GM13977 (cell line): Measurements from ENCODE around the gene PXT1.
A peak's percentile ranks its signal among the peaks of the same experiment; 100 is the strongest.

Experiments used
- DNase-seq: peaks from one replicate; pipeline ENCODE4 v3.0.0; 2012; ENCODE audit warnings: low spot score
- in situ Hi-C: fragments of 300-500 bp; cut with MboI; formaldehyde crosslinking; loops from one replicate; pipeline ENCODE4 v1.12.0; 2022; ENCODE audit warnings: low sequenced_read_pairs, low pct_unique_long_range_greater_than_20kb, mixed read lengths, inconsistent platforms; ENCODE audit not compliant: unreplicated experiment
- TF ChIP-seq, protein P1 (sequence below): IDR thresholded peaks from 2 replicates; pipeline ENCODE4 v1.5.1; 2012; ENCODE audit warnings: mild to moderate bottlenecking, control low read depth; ENCODE audit not compliant: insufficient read depth; ENCODE audit errors: extremely low read depth, missing control alignments

The PXT1 gene

DNA sequence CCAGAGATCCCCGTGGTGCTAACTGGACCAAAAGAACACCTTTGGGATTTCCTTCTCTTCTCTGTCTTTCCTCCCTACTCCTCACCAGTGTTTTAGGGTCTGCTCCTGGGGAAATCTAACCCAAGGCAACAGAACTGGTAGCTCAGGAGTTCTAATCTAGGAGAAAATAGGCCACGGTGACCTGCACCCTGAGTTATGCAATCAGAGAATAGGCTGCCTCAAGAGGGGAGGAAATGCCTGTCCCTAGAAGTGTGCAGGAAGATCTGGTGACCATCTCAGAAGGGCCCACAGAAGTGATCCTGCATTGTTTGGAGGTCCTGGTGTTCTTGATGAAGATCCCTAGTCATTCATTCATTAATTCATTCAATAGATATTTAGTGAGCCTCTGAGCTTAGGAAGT, 58.6 kb downstream of the PXT1 start:
- no peak for DNase-seq
- TF ChIP-seq, protein P1, sequence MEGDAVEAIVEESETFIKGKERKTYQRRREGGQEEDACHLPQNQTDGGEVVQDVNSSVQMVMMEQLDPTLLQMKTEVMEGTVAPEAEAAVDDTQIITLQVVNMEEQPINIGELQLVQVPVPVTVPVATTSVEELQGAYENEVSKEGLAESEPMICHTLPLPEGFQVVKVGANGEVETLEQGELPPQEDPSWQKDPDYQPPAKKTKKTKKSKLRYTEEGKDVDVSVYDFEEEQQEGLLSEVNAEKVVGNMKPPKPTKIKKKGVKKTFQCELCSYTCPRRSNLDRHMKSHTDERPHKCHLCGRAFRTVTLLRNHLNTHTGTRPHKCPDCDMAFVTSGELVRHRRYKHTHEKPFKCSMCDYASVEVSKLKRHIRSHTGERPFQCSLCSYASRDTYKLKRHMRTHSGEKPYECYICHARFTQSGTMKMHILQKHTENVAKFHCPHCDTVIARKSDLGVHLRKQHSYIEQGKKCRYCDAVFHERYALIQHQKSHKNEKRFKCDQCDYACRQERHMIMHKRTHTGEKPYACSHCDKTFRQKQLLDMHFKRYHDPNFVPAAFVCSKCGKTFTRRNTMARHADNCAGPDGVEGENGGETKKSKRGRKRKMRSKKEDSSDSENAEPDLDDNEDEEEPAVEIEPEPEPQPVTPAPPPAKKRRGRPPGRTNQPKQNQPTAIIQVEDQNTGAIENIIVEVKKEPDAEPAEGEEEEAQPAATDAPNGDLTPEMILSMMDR: no peak
- in situ Hi-C loops: no loop called here

DNA sequence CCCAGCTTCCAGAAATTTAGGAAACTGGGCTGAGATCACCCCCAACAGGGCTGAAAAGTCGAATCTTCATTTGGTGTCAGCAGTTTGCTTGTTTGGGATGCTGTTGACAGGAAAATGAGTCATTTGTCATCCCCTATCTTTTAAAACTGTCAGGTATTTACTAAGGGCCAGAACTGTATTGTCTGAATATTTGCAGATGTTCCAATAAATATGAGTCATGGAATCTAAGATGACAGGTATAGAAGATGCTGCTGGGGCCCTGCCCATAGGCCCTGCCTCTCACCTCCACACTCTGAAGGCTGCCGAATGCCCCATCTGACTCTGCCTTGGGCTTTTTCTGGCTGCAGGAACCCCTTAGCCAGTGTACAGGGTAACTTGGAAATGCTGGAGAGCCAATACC, 59.0 kb downstream of the PXT1 start:
- in situ Hi-C loops: no loop called here
- no peak for DNase-seq
- TF ChIP-seq, protein P1: no peak

DNA sequence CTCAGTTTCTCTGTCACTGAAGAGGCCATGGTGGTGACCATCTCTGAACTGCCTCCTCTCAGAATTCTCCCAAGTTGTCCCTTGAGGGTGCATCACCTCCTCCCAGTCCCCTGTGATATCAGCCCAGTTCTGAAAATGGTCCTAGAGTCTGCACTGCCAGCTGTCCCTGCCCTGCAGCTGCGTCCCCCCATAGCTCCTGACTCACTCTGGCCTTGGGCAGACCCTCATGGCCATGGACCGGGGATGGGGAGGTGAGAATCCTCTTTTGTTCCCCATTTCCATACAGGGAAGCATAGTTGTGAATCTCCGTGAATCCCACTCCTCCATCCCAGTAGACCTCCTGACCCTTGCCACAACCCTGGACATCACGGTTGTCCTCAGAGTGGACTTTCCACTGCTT, 59.7 kb downstream of the PXT1 start:
- TF ChIP-seq, protein P1: no peak
- in situ Hi-C loops: no loop called here
- DNase-seq: no peak

DNA sequence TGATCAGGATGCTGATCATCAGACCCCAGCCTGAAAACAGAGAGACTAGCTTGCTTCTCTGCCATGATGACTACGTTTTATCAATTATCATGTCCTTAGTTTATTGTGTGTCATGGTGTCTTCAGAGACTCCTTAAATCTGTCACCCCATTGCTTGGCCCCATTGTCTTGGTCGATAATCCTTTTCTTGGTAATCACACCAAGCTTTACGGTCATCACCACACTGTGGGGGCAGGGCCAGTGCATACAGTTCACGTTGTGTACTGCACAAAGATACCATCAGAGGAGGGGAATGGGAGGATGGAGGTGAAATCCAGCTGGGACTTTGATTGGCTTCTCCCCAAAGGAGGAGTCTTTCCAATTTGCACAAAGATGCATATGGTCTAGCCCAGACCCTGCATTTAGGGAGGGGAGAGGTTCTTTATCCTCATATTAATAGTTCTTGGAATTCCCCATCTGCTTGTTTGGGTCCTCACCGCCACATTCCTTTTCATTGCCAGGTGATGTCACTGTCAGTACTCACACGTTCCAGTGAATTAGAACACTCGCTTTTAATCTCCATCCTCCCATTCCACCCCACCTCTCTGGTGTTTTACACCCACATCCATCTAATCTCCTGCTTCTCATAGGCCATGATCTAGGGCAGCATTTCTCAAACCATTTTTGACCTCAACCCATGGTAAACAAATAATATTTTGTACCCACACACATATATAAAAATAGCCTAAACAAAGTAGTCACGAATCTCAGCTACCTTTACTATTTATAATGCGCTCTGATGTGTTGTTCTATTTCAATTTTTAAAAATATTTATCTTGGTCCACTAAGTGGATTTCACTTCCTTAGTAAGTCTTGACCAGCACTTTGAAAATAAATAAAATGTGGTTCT, 60.9 kb downstream of the PXT1 start:
- TF ChIP-seq, protein P1: no peak
- DNase-seq: peak; percentile 47
- in situ Hi-C loops: no loop called here

DNA sequence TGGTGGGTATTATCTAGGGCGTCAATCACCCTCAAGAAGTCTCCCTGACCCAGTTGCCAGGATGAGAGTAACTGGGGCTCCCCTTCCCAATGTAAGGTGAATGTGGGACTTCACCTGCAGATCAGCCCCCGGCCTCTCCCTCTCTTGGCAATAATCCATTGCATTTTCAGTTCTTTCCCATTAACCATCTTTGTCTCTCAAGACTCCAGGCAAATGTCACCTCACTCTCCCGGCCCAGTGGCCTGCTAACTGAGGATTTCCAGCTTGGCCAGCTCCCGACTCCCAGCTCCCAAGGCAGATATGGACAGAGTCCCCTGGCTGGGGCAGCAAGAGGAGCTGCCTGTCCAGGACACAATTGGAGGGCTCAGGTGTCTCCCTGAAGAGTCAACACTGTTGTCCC, 62.5 kb downstream of the PXT1 start:
- in situ Hi-C loops: no loop called here
- TF ChIP-seq, protein P1: no peak
- DNase-seq: no peak

DNA sequence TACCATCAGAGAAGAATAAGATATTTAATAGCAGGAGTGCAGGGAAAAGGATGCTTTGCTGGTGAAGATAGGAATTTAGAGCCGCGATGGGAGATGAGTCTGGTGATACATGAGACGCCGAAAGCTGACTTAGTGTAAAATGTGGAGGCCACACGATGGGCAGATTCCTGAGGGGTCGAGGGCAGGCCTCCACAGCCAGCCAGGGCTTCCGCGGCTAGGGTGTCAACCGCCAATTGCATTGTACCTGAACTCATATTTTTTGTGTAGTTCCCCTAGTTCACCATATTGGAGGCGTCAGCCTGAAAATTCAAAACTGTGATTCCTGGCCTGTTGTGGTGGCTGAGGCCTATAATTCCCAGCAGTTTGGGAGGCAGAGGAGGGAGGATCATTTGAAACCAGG, 63.7 kb downstream of the PXT1 start:
- TF ChIP-seq, protein P1: no peak
- DNase-seq: no peak
- in situ Hi-C loops: no loop called here
